HL-60 (cell line): ENCODE results near the gene MAPK8IP2.

Experiments
- GABPA ChIP-seq: IDR thresholded peaks from 2 replicates; pipeline ENCODE4 v1.6.1; 2012; ENCODE audit warnings: low read depth
- POLR2AphosphoS5 ChIP-seq: IDR thresholded peaks from 2 replicates; pipeline ENCODE4 v1.6.1; 2012; ENCODE audit warnings: low read depth
- TF ChIP-seq, protein P1 (sequence below): IDR thresholded peaks from 2 replicates; pipeline ENCODE4 v1.6.1; 2012; ENCODE audit warnings: low read depth; ENCODE audit not compliant: insufficient replicate concordance
- TF ChIP-seq, protein P2 (sequence below): IDR thresholded peaks from one replicate; pipeline ENCODE4 v1.5.1; 2011; ENCODE audit warnings: low read length, control low read depth, inconsistent platforms; ENCODE audit not compliant: insufficient read depth

DNA sequence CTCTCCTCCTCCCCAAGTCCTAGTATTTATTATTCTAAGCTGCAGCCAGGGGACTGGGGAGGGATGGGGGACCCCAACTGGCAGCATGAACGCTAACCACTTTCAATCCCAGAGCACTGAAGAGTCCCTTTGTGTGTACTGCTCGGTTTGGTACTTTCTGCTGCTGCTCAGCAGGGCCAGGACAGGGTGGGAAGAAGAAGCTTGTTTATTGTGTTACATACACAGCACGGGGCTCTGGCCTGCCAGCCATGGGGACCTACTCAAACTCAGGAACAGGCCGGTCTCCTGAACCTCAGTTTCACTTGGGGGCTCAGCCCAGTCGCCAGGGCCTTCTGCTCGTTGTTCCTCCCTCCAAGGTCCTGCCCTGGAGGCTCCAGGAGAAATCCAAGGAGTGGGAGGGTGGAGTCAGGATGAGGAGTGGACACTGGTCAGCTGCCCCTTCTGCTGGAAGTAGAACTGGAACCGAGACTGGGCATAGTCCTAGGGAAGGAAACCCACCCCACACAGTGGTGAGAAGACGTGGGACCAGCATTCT, 21.8 kb upstream of the MAPK8IP2 start:
- TF ChIP-seq, protein P1, sequence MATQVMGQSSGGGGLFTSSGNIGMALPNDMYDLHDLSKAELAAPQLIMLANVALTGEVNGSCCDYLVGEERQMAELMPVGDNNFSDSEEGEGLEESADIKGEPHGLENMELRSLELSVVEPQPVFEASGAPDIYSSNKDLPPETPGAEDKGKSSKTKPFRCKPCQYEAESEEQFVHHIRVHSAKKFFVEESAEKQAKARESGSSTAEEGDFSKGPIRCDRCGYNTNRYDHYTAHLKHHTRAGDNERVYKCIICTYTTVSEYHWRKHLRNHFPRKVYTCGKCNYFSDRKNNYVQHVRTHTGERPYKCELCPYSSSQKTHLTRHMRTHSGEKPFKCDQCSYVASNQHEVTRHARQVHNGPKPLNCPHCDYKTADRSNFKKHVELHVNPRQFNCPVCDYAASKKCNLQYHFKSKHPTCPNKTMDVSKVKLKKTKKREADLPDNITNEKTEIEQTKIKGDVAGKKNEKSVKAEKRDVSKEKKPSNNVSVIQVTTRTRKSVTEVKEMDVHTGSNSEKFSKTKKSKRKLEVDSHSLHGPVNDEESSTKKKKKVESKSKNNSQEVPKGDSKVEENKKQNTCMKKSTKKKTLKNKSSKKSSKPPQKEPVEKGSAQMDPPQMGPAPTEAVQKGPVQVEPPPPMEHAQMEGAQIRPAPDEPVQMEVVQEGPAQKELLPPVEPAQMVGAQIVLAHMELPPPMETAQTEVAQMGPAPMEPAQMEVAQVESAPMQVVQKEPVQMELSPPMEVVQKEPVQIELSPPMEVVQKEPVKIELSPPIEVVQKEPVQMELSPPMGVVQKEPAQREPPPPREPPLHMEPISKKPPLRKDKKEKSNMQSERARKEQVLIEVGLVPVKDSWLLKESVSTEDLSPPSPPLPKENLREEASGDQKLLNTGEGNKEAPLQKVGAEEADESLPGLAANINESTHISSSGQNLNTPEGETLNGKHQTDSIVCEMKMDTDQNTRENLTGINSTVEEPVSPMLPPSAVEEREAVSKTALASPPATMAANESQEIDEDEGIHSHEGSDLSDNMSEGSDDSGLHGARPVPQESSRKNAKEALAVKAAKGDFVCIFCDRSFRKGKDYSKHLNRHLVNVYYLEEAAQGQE = no peak
- no peak for TF ChIP-seq GABPA
- TF ChIP-seq, protein P2, sequence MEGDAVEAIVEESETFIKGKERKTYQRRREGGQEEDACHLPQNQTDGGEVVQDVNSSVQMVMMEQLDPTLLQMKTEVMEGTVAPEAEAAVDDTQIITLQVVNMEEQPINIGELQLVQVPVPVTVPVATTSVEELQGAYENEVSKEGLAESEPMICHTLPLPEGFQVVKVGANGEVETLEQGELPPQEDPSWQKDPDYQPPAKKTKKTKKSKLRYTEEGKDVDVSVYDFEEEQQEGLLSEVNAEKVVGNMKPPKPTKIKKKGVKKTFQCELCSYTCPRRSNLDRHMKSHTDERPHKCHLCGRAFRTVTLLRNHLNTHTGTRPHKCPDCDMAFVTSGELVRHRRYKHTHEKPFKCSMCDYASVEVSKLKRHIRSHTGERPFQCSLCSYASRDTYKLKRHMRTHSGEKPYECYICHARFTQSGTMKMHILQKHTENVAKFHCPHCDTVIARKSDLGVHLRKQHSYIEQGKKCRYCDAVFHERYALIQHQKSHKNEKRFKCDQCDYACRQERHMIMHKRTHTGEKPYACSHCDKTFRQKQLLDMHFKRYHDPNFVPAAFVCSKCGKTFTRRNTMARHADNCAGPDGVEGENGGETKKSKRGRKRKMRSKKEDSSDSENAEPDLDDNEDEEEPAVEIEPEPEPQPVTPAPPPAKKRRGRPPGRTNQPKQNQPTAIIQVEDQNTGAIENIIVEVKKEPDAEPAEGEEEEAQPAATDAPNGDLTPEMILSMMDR = no peak
- TF ChIP-seq POLR2AphosphoS5 = no peak
